ENCODE results near the gene KRT27. TPM values are rescaled to one million over a fixed set of nuclear protein-coding genes. Genes with fewer than 3 reads are reported as not detected.
"Not testable (repeated sequence)": the region's sequence is repeated elsewhere in the genome, so short reads cannot be mapped to it uniquely, and the experiment has no call there.

The KRT27 gene
- total and polyA plus RNA-seq, 12 donors = 0.34 to 0.56 TPM; not detected in 10

- no peak overlapping the region for H3K4me3 ChIP-seq
- 66 to 88% (median 83%) methylated on average over 3 of the region's 3 CpGs for whole genome bisulfite sequencing, 4 donors
- peaks cover 13% of the 10 kb centered on the region for H3K27me3 ChIP-seq
- intact Hi-C loops (cut with DNase I) = no loop called here
- H3K4me1 ChIP-seq (replicated peaks in 1 of 2) = no peaks in the 10 kb centered on the region
- H3K9me3 ChIP-seq (replicated peaks in 1 of 3) = no peaks in the 10 kb centered on the region
- no peak for DNase-seq
- TF ChIP-seq POLR2A (IDR thresholded peaks at IDR 0.05) (no peak), CTCF (IDR thresholded peaks at IDR 0.05) (no peak)
- no peak overlapping the region for H3K27ac ChIP-seq
- H3K36me3 ChIP-seq (replicated peaks in 1 of 2) = no peaks in the 10 kb centered on the region
Measured at GRCh38 chr17:40753804-40754203, 28.5 kb downstream of the KRT27 start.

- Histone ChIP-seq H3K27me3 (peaks cover 15% of the 10 kb centered on the region), H3K36me3 (replicated peaks in 1 of 2) (no peaks in the 10 kb centered on the region), H3K27ac (no peak overlapping the region), H3K4me3 (no peak overlapping the region), H3K4me1 (replicated peaks in 1 of 2) (no peaks in the 10 kb centered on the region), H3K9me3 (replicated peaks in 1 of 3) (no peaks in the 10 kb centered on the region)
- TF ChIP-seq CTCF (IDR thresholded peaks at IDR 0.05) (no peak), POLR2A (IDR thresholded peaks at IDR 0.05) (no peak)
- intact Hi-C loops (cut with DNase I) = no loop called here
- no peak for DNase-seq
- 77 to 80% (median 78%) methylated on average over 12 to 14 of the region's 14 CpGs for WGBS, 4 donors
Measured at GRCh38 chr17:40751065-40751464, 31.3 kb downstream of the KRT27 start.

GRCh38 chr17:40750391-40750790 is 32.0 kb downstream of the KRT27 start:
- Histone ChIP-seq H3K4me3 (no peak overlapping the region), H3K27ac (no peak overlapping the region), H3K9me3 (replicated peaks in 1 of 3) (no peaks in the 10 kb centered on the region), H3K27me3 (peaks cover 15% of the 10 kb centered on the region), H3K4me1 (replicated peaks in 1 of 2) (no peaks in the 10 kb centered on the region), H3K36me3 (replicated peaks in 1 of 2) (no peaks in the 10 kb centered on the region)
- no peak for DNase-seq
- TF ChIP-seq POLR2A (IDR thresholded peaks at IDR 0.05) (no peak), CTCF (IDR thresholded peaks at IDR 0.05) (no peak)
- WGBS, 4 donors = 81 to 86% (median 82%) methylated on average over 6 of the region's 6 CpGs
- intact Hi-C loops (cut with DNase I) = no loop called here

- DNase-seq; H3K36me3 ChIP-seq (replicated peaks in 1 of 2); H3K27ac ChIP-seq; H3K4me3 ChIP-seq; intact Hi-C loops (cut with DNase I); H3K9me3 ChIP-seq (replicated peaks in 1 of 3); H3K4me1 ChIP-seq (replicated peaks in 1 of 2): not testable (repeated sequence)
- H3K27me3 ChIP-seq = peaks cover 15% of the 10 kb centered on the region
- WGBS, 4 donors = 59 to 76% (median 66%) methylated on average over 1 of the region's 1 CpG
Measured at GRCh38 chr17:40748666-40749065, 33.7 kb downstream of the KRT27 start.

- 33 to 48% (median 44%) methylated on average over 4 of the region's 4 CpGs for WGBS, 4 donors
- TF ChIP-seq POLR2A (IDR thresholded peaks at IDR 0.05) (no peak), CTCF (IDR thresholded peaks at IDR 0.05) (no peak)
- H3K36me3 ChIP-seq (replicated peaks in 1 of 2) = no peaks in the 10 kb centered on the region
Measured at GRCh38 chr17:40738553-40738952, 43.8 kb downstream of the KRT27 start.

More at GRCh38 chr17:40738553-40738952, 43.8 kb downstream of the KRT27 start:
- Histone ChIP-seq H3K4me1 (replicated peaks in 1 of 2) (no peaks in the 10 kb centered on the region), H3K27me3 (no peaks in the 10 kb centered on the region), H3K4me3 (no peak overlapping the region), H3K9me3 (replicated peaks in 1 of 3) (no peaks in the 10 kb centered on the region), H3K27ac (no peak overlapping the region)
- intact Hi-C loops (cut with DNase I) = no loop called here
- DNase-seq = no peak

Data from adrenal gland (tissue), 12 donors.